HG02973 (cell line): Measurements from ENCODE around the gene INF2.
"Not testable (repeated sequence)": the region's sequence is repeated elsewhere in the genome, so short reads cannot be mapped to it uniquely, and the experiment has no call there.

Source experiments
- ATAC-seq: cut with Tn5 transposase; IDR thresholded peaks from one replicate; pipeline ENCODE4 v1.9.1; 2021; ENCODE audit warnings: moderate library complexity; ENCODE audit not compliant: unreplicated experiment

The INF2 gene

GRCh38 chr14:104657101-104657524 lies 32.3 kb upstream of the INF2 start:
- ATAC-seq = no peak

- ATAC-seq = peak; percentile 40
These were observed 31.7 kb upstream of the INF2 start for GRCh38 chr14:104657563-104658324.

- ATAC-seq = no peak
These were observed 31.1 kb upstream of the INF2 start for GRCh38 chr14:104658325-104658712.

GRCh38 chr14:104659146-104659545 lies 30.3 kb upstream of the INF2 start:
- ATAC-seq = no peak

- no peak for ATAC-seq
These were observed 29.5 kb upstream of the INF2 start for GRCh38 chr14:104659764-104660523.

- ATAC-seq = no peak
These were observed 28.8 kb upstream of the INF2 start for GRCh38 chr14:104660597-104660996.

GRCh38 chr14:104661086-104661485 lies 28.3 kb upstream of the INF2 start:
- ATAC-seq = no peak

GRCh38 chr14:104661528-104662157 lies 27.8 kb upstream of the INF2 start:
- ATAC-seq = not testable (repeated sequence)

- ATAC-seq = not testable (repeated sequence)
These were observed 26.9 kb upstream of the INF2 start for GRCh38 chr14:104662472-104662871.

GRCh38 chr14:104664107-104664506 lies 25.3 kb upstream of the INF2 start:
- no peak for ATAC-seq

- no peak for ATAC-seq
These were observed 24.8 kb upstream of the INF2 start for GRCh38 chr14:104664588-104664987.

- no peak for ATAC-seq
These were observed 24.2 kb upstream of the INF2 start for GRCh38 chr14:104665114-104665656.

- ATAC-seq = no peak
These were observed 23.5 kb upstream of the INF2 start for GRCh38 chr14:104665657-104666522.

GRCh38 chr14:104666523-104666895 lies 22.9 kb upstream of the INF2 start:
- not testable (repeated sequence) for ATAC-seq

GRCh38 chr14:104666981-104667380 lies 22.4 kb upstream of the INF2 start:
- ATAC-seq = no peak

- ATAC-seq = no peak
These were observed 19.7 kb upstream of the INF2 start for GRCh38 chr14:104669697-104670096.

- ATAC-seq = not testable (repeated sequence)
These were observed 18.0 kb upstream of the INF2 start for GRCh38 chr14:104671330-104671977.

GRCh38 chr14:104672119-104672518 lies 17.3 kb upstream of the INF2 start:
- ATAC-seq = not testable (repeated sequence)

- ATAC-seq = no peak
These were observed 15.9 kb upstream of the INF2 start for GRCh38 chr14:104673481-104673880.

GRCh38 chr14:104675447-104675846 lies 14.0 kb upstream of the INF2 start:
- ATAC-seq = no peak
